Spleen (tissue), 3 donors: ENCODE data around the gene C6orf141.

Experiments
- POLR2A ChIP-seq, 3 donors: fragments of 450-650 bp; IDR thresholded peaks; one replicate each; pipeline ENCODE4 v1.5.1; 2017; ENCODE audit warnings: antibody characterized with exemption in 3 of 3, mild to moderate bottlenecking in 1 of 3
- POLR2AphosphoS5 ChIP-seq, 3 donors: sonication (generic); formaldehyde crosslinking; IDR thresholded peaks; one replicate each; pipeline ENCODE4 v1.5.1; 2017; ENCODE audit warnings: antibody characterized with exemption in 3 of 3

DNA sequence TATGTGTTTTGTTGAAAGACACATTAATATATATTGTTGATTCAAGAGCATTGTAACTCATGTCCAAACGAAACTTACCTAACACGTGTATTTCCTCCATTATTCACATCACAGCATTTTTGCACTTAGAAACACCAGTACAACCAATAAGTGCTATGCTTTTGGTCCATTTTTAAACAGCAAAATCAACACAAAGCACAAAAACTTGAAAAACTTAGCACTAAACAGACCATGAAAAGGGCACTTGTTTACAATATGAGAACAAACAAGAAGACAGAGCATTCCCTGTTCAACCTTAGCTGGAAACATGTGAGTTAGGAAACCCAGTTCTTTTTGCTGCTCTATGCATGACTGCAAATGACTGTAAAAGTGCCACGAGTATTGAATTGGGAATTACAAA is 41.1 kb upstream of the C6orf141 start:
- TF ChIP-seq POLR2AphosphoS5 (IDR thresholded peaks at IDR 0.05) (no peak), POLR2A (IDR thresholded peaks at IDR 0.05) (no peak)
